ENCODE results near the gene FARS2.

FARS2 gene

GRCh38 chr6:5335020-5335419, 73.7 kb downstream of the FARS2 start:
- TF ChIP-seq POLR2A (IDR thresholded peaks at IDR 0.05; ENCODE audit: low read length) (no peak), GATA1 (IDR thresholded peaks at IDR 0.05; ENCODE audit: low read depth, low read length) (no peak)
- no peak for DNase-seq

GRCh38 chr6:5337573-5337972, 76.3 kb downstream of the FARS2 start:
- no peak for DNase-seq
- TF ChIP-seq POLR2A (IDR thresholded peaks at IDR 0.05; ENCODE audit: low read length) (no peak), GATA1 (IDR thresholded peaks at IDR 0.05; ENCODE audit: low read depth, low read length) (no peak)

- TF ChIP-seq GATA1 (IDR thresholded peaks at IDR 0.05; ENCODE audit: low read depth, low read length) (no peak), POLR2A (IDR thresholded peaks at IDR 0.05; ENCODE audit: low read length) (no peak)
- DNase-seq: no peak
Observed at GRCh38 chr6:5338177-5338960, 77.1 kb downstream of the FARS2 start.

GRCh38 chr6:5339786-5340185, 78.5 kb downstream of the FARS2 start:
- TF ChIP-seq POLR2A (IDR thresholded peaks at IDR 0.05; ENCODE audit: low read length): no peak
- no peak for TF ChIP-seq GATA1 (IDR thresholded peaks at IDR 0.05; ENCODE audit: low read depth, low read length)
- DNase-seq: no peak

GRCh38 chr6:5341845-5342244, 80.5 kb downstream of the FARS2 start:
- no peak for DNase-seq
- TF ChIP-seq POLR2A (IDR thresholded peaks at IDR 0.05; ENCODE audit: low read length) (no peak), GATA1 (IDR thresholded peaks at IDR 0.05; ENCODE audit: low read depth, low read length) (no peak)

- TF ChIP-seq POLR2A (IDR thresholded peaks at IDR 0.05; ENCODE audit: low read length) (no peak), GATA1 (IDR thresholded peaks at IDR 0.05; ENCODE audit: low read depth, low read length) (no peak)
- no peak for DNase-seq
Observed at GRCh38 chr6:5343998-5344397, 82.7 kb downstream of the FARS2 start.

- DNase-seq: no peak
- TF ChIP-seq GATA1 (IDR thresholded peaks at IDR 0.05; ENCODE audit: low read depth, low read length) (no peak), POLR2A (IDR thresholded peaks at IDR 0.05; ENCODE audit: low read length) (no peak)
Observed at GRCh38 chr6:5345324-5345723, 84.0 kb downstream of the FARS2 start.

- peak; percentile 6 to 65 for DNase-seq
- no peak for TF ChIP-seq GATA1 (IDR thresholded peaks at IDR 0.05; ENCODE audit: low read depth, low read length)
- no peak for TF ChIP-seq POLR2A (IDR thresholded peaks at IDR 0.05; ENCODE audit: low read length)
Observed at GRCh38 chr6:5351552-5352210, 90.4 kb downstream of the FARS2 start.

GRCh38 chr6:5353971-5354370, 92.7 kb downstream of the FARS2 start:
- no peak for DNase-seq
- TF ChIP-seq GATA1 (IDR thresholded peaks at IDR 0.05; ENCODE audit: low read depth, low read length) (no peak), POLR2A (IDR thresholded peaks at IDR 0.05; ENCODE audit: low read length) (no peak)

- DNase-seq: no peak
- TF ChIP-seq POLR2A (IDR thresholded peaks at IDR 0.05; ENCODE audit: low read length) (no peak), GATA1 (IDR thresholded peaks at IDR 0.05; ENCODE audit: low read depth, low read length) (no peak)
Observed at GRCh38 chr6:5357486-5357885, 96.2 kb downstream of the FARS2 start.

- TF ChIP-seq POLR2A (IDR thresholded peaks at IDR 0.05; ENCODE audit: low read length): no peak
- TF ChIP-seq GATA1 (IDR thresholded peaks at IDR 0.05; ENCODE audit: low read depth, low read length): no peak
- no peak for DNase-seq
Observed at GRCh38 chr6:5359417-5359816, 98.1 kb downstream of the FARS2 start.

GRCh38 chr6:5361396-5361795, 100.1 kb downstream of the FARS2 start:
- TF ChIP-seq POLR2A (IDR thresholded peaks at IDR 0.05; ENCODE audit: low read length): no peak
- no peak for TF ChIP-seq GATA1 (IDR thresholded peaks at IDR 0.05; ENCODE audit: low read depth, low read length)
- DNase-seq: no peak

GRCh38 chr6:5365436-5366195, 104.3 kb downstream of the FARS2 start:
- TF ChIP-seq POLR2A (IDR thresholded peaks at IDR 0.05; ENCODE audit: low read length): no peak
- TF ChIP-seq GATA1 (IDR thresholded peaks at IDR 0.05; ENCODE audit: low read depth, low read length): no peak
- peak; percentile 22 to 47 for DNase-seq

- TF ChIP-seq POLR2A (IDR thresholded peaks at IDR 0.05; ENCODE audit: low read length): no peak
- TF ChIP-seq GATA1 (IDR thresholded peaks at IDR 0.05; ENCODE audit: low read depth, low read length): no peak
- DNase-seq: no peak
Observed at GRCh38 chr6:5366941-5367340, 105.6 kb downstream of the FARS2 start.
